ENCODE measurements around the gene C4A.

The C4A gene

GRCh38 chr6:31947070-31947675, 34.7 kb upstream of the C4A start:
- Histone ChIP-seq H3K36me3 (ENCODE audit: control insufficient read depth in 2 of 2, insufficient read depth in 2 of 2, low read length in 2 of 2) (peaks cover 12 to 14% of the 10 kb centered on the region in 2 donors), H3K27me3 (ENCODE audit: control insufficient read depth in 2 of 2, insufficient read depth in 2 of 2, low read length in 2 of 2) (no peaks in the 10 kb centered on the region), H3K4me3 (ENCODE audit: low read length in 2 of 2) (no peak overlapping the region), H3K9ac (ENCODE audit: low read depth in 1 of 2, low read length in 2 of 2) (no peak overlapping the region), H3K4me1 (ENCODE audit: control insufficient read depth in 2 of 2, insufficient read depth in 2 of 2, low read length in 2 of 2) (peaks cover 12 to 17% of the 10 kb centered on the region in 2 donors), H3K27ac (ENCODE audit: low read depth in 2 of 2, low read length in 2 of 2) (no peak overlapping the region), H3K9me3 (ENCODE audit: control insufficient read depth in 2 of 2, low read length in 2 of 2) (no peaks in the 10 kb centered on the region)

- no peak overlapping the region for H3K4me3 ChIP-seq (ENCODE audit: low read length in 2 of 2)
- H3K9ac ChIP-seq (ENCODE audit: low read depth in 1 of 2, low read length in 2 of 2): no peak overlapping the region
- no peak overlapping the region for H3K27ac ChIP-seq (ENCODE audit: low read depth in 2 of 2, low read length in 2 of 2)
- H3K4me1 ChIP-seq (ENCODE audit: control insufficient read depth in 2 of 2, insufficient read depth in 2 of 2, low read length in 2 of 2): peaks cover 12 to 17% of the 10 kb centered on the region in 2 donors
- H3K27me3 ChIP-seq (ENCODE audit: control insufficient read depth in 2 of 2, insufficient read depth in 2 of 2, low read length in 2 of 2): no peaks in the 10 kb centered on the region
- H3K36me3 ChIP-seq (ENCODE audit: control insufficient read depth in 2 of 2, insufficient read depth in 2 of 2, low read length in 2 of 2): peaks cover 17 to 18% of the 10 kb centered on the region in 2 donors
- no peaks in the 10 kb centered on the region for H3K9me3 ChIP-seq (ENCODE audit: control insufficient read depth in 2 of 2, low read length in 2 of 2)
These were observed 34.0 kb upstream of the C4A start for GRCh38 chr6:31947864-31948263.

- Histone ChIP-seq H3K36me3 (ENCODE audit: control insufficient read depth in 2 of 2, insufficient read depth in 2 of 2, low read length in 2 of 2) (peaks cover 21 to 22% of the 10 kb centered on the region in 2 donors), H3K4me3 (ENCODE audit: low read length in 2 of 2) (no peak overlapping the region), H3K27ac (ENCODE audit: low read depth in 2 of 2, low read length in 2 of 2) (no peak overlapping the region), H3K4me1 (ENCODE audit: control insufficient read depth in 2 of 2, insufficient read depth in 2 of 2, low read length in 2 of 2) (peaks cover 12 to 17% of the 10 kb centered on the region in 2 donors), H3K9me3 (ENCODE audit: control insufficient read depth in 2 of 2, low read length in 2 of 2) (no peaks in the 10 kb centered on the region), H3K9ac (ENCODE audit: low read depth in 1 of 2, low read length in 2 of 2) (no peak overlapping the region), H3K27me3 (ENCODE audit: control insufficient read depth in 2 of 2, insufficient read depth in 2 of 2, low read length in 2 of 2) (no peaks in the 10 kb centered on the region)
These were observed 33.6 kb upstream of the C4A start for GRCh38 chr6:31948306-31948705.

- peaks cover 27 to 28% of the 10 kb centered on the region in 2 donors for H3K36me3 ChIP-seq (ENCODE audit: control insufficient read depth in 2 of 2, insufficient read depth in 2 of 2, low read length in 2 of 2)
- no peak overlapping the region for H3K27ac ChIP-seq (ENCODE audit: low read depth in 2 of 2, low read length in 2 of 2)
- no peak overlapping the region for H3K4me3 ChIP-seq (ENCODE audit: low read length in 2 of 2)
- peaks cover 12 to 17% of the 10 kb centered on the region in 2 donors for H3K4me1 ChIP-seq (ENCODE audit: control insufficient read depth in 2 of 2, insufficient read depth in 2 of 2, low read length in 2 of 2)
- H3K9ac ChIP-seq (ENCODE audit: low read depth in 1 of 2, low read length in 2 of 2): no peak overlapping the region
- H3K27me3 ChIP-seq (ENCODE audit: control insufficient read depth in 2 of 2, insufficient read depth in 2 of 2, low read length in 2 of 2): no peaks in the 10 kb centered on the region
- no peaks in the 10 kb centered on the region for H3K9me3 ChIP-seq (ENCODE audit: control insufficient read depth in 2 of 2, low read length in 2 of 2)
These were observed 33.0 kb upstream of the C4A start for GRCh38 chr6:31948753-31949413.

- H3K4me3 ChIP-seq (ENCODE audit: low read length in 2 of 2): no peak overlapping the region
- peaks cover 38 to 39% of the 10 kb centered on the region in 2 donors for H3K36me3 ChIP-seq (ENCODE audit: control insufficient read depth in 2 of 2, insufficient read depth in 2 of 2, low read length in 2 of 2)
- H3K9me3 ChIP-seq (ENCODE audit: control insufficient read depth in 2 of 2, low read length in 2 of 2): no peaks in the 10 kb centered on the region
- H3K4me1 ChIP-seq (ENCODE audit: control insufficient read depth in 2 of 2, insufficient read depth in 2 of 2, low read length in 2 of 2): peaks cover 8 to 15% of the 10 kb centered on the region in 2 donors
- H3K27me3 ChIP-seq (ENCODE audit: control insufficient read depth in 2 of 2, insufficient read depth in 2 of 2, low read length in 2 of 2): no peaks in the 10 kb centered on the region
- no peak overlapping the region for H3K27ac ChIP-seq (ENCODE audit: low read depth in 2 of 2, low read length in 2 of 2)
- H3K9ac ChIP-seq (ENCODE audit: low read depth in 1 of 2, low read length in 2 of 2): no peak overlapping the region
These were observed 31.8 kb upstream of the C4A start for GRCh38 chr6:31949926-31950548.

GRCh38 chr6:31952140-31952805, 29.6 kb upstream of the C4A start:
- Histone ChIP-seq H3K4me1 (ENCODE audit: control insufficient read depth in 2 of 2, insufficient read depth in 2 of 2, low read length in 2 of 2) (no peaks in the 10 kb centered on the region), H3K27me3 (ENCODE audit: control insufficient read depth in 2 of 2, insufficient read depth in 2 of 2, low read length in 2 of 2) (no peaks in the 10 kb centered on the region), H3K9ac (ENCODE audit: low read depth in 1 of 2, low read length in 2 of 2) (no peak overlapping the region), H3K27ac (ENCODE audit: low read depth in 2 of 2, low read length in 2 of 2) (no peak overlapping the region), H3K9me3 (ENCODE audit: control insufficient read depth in 2 of 2, low read length in 2 of 2) (no peaks in the 10 kb centered on the region), H3K4me3 (ENCODE audit: low read length in 2 of 2) (no peak overlapping the region), H3K36me3 (ENCODE audit: control insufficient read depth in 2 of 2, insufficient read depth in 2 of 2, low read length in 2 of 2) (peaks cover 52 to 53% of the 10 kb centered on the region in 2 donors)

GRCh38 chr6:31952890-31953289, 29.0 kb upstream of the C4A start:
- Histone ChIP-seq H3K9ac (ENCODE audit: low read depth in 1 of 2, low read length in 2 of 2) (no peak overlapping the region), H3K36me3 (ENCODE audit: control insufficient read depth in 2 of 2, insufficient read depth in 2 of 2, low read length in 2 of 2) (peaks cover 52 to 53% of the 10 kb centered on the region in 2 donors), H3K27ac (ENCODE audit: low read depth in 2 of 2, low read length in 2 of 2) (no peak overlapping the region)

GRCh38 chr6:31954511-31954910, 27.3 kb upstream of the C4A start:
- Histone ChIP-seq H3K9me3 (ENCODE audit: control insufficient read depth in 2 of 2, low read length in 2 of 2) (no peaks in the 10 kb centered on the region), H3K9ac (ENCODE audit: low read depth in 1 of 2, low read length in 2 of 2) (no peak overlapping the region), H3K27me3 (ENCODE audit: control insufficient read depth in 2 of 2, insufficient read depth in 2 of 2, low read length in 2 of 2) (no peaks in the 10 kb centered on the region), H3K27ac (ENCODE audit: low read depth in 2 of 2, low read length in 2 of 2) (no peak overlapping the region), H3K4me1 (ENCODE audit: control insufficient read depth in 2 of 2, insufficient read depth in 2 of 2, low read length in 2 of 2) (peaks cover 13% of the 10 kb centered on the region in 2 donors), H3K4me3 (ENCODE audit: low read length in 2 of 2) (no peak overlapping the region), H3K36me3 (ENCODE audit: control insufficient read depth in 2 of 2, insufficient read depth in 2 of 2, low read length in 2 of 2) (peaks cover 52 to 53% of the 10 kb centered on the region in 2 donors)

More at GRCh38 chr6:31952890-31953289, 29.0 kb upstream of the C4A start:
- Histone ChIP-seq H3K9me3 (ENCODE audit: control insufficient read depth in 2 of 2, low read length in 2 of 2) (no peaks in the 10 kb centered on the region), H3K4me1 (ENCODE audit: control insufficient read depth in 2 of 2, insufficient read depth in 2 of 2, low read length in 2 of 2) (peaks cover 2 to 3% of the 10 kb centered on the region in 2 donors), H3K4me3 (ENCODE audit: low read length in 2 of 2) (no peak overlapping the region), H3K27me3 (ENCODE audit: control insufficient read depth in 2 of 2, insufficient read depth in 2 of 2, low read length in 2 of 2) (no peaks in the 10 kb centered on the region)

GRCh38 chr6:31956796-31957195, 25.1 kb upstream of the C4A start:
- H3K36me3 ChIP-seq (ENCODE audit: control insufficient read depth in 2 of 2, insufficient read depth in 2 of 2, low read length in 2 of 2): peaks cover 50 to 56% of the 10 kb centered on the region in 2 donors
- H3K9ac ChIP-seq (ENCODE audit: low read depth in 1 of 2, low read length in 2 of 2): no peak overlapping the region
- H3K4me1 ChIP-seq (ENCODE audit: control insufficient read depth in 2 of 2, insufficient read depth in 2 of 2, low read length in 2 of 2): peaks cover 14 to 17% of the 10 kb centered on the region in 2 donors
- H3K9me3 ChIP-seq (ENCODE audit: control insufficient read depth in 2 of 2, low read length in 2 of 2): no peaks in the 10 kb centered on the region
- H3K4me3 ChIP-seq (ENCODE audit: low read length in 2 of 2): no peak overlapping the region
- no peaks in the 10 kb centered on the region for H3K27me3 ChIP-seq (ENCODE audit: control insufficient read depth in 2 of 2, insufficient read depth in 2 of 2, low read length in 2 of 2)
- no peak overlapping the region for H3K27ac ChIP-seq (ENCODE audit: low read depth in 2 of 2, low read length in 2 of 2)

- Histone ChIP-seq H3K36me3 (ENCODE audit: control insufficient read depth in 2 of 2, insufficient read depth in 2 of 2, low read length in 2 of 2) (peaks cover 51 to 56% of the 10 kb centered on the region in 2 donors), H3K4me3 (ENCODE audit: low read length in 2 of 2) (peak overlapping the region; percentile 90 to 99), H3K27me3 (ENCODE audit: control insufficient read depth in 2 of 2, insufficient read depth in 2 of 2, low read length in 2 of 2) (no peaks in the 10 kb centered on the region), H3K4me1 (ENCODE audit: control insufficient read depth in 2 of 2, insufficient read depth in 2 of 2, low read length in 2 of 2) (peaks cover 14 to 17% of the 10 kb centered on the region in 2 donors), H3K9ac (ENCODE audit: low read depth in 1 of 2, low read length in 2 of 2) (peak overlapping the region; percentile 94 to 98), H3K9me3 (ENCODE audit: control insufficient read depth in 2 of 2, low read length in 2 of 2) (no peaks in the 10 kb centered on the region), H3K27ac (ENCODE audit: low read depth in 2 of 2, low read length in 2 of 2) (peak overlapping the region; percentile 77 to 87)
These were observed 23.5 kb upstream of the C4A start for GRCh38 chr6:31958412-31958740.
